SU-DHL-6 (cell line): Measurements from ENCODE around the gene PLS1.

Experiments
- EZH2phosphoT487 ChIP-seq: fragments of 200-600 bp; sonication (generic), shearing (Covaris generic); conservative IDR thresholded peaks from 2 replicates; pipeline ENCODE4 v1.6.1; 2018; ENCODE audit warnings: mild to moderate bottlenecking, antibody characterized with exemption, low read length, moderate library complexity, mixed read lengths
- TF ChIP-seq, protein P1 (sequence below): fragments of 200-600 bp; sonication (generic); IDR thresholded peaks from one replicate; pipeline ENCODE4 v1.5.1; 2017; ENCODE audit warnings: antibody characterized with exemption, mild to moderate bottlenecking, low read length, moderate library complexity; ENCODE audit not compliant: insufficient read depth, poor library complexity, severe bottlenecking

DNA sequence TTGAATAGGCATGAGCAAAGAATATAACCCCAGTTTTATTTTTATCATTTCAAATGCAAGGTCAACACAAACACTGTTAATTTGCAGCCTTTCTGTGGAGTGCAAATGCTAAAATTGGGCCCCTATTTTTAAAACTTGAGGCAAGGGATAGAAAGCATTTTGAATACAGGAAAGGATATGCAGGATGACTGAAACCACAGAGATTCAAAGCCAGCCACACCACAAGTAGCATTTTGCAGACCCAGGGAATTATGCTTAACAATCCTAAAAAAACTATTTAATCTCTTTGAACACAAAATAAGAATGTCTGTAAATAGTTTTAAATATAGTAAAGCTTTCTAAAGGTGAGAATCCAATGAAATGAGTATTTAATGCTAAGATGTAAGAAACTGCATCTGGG is 64.7 kb downstream of the PLS1 start:
- TF ChIP-seq EZH2phosphoT487 = no peak
- TF ChIP-seq, protein P1, sequence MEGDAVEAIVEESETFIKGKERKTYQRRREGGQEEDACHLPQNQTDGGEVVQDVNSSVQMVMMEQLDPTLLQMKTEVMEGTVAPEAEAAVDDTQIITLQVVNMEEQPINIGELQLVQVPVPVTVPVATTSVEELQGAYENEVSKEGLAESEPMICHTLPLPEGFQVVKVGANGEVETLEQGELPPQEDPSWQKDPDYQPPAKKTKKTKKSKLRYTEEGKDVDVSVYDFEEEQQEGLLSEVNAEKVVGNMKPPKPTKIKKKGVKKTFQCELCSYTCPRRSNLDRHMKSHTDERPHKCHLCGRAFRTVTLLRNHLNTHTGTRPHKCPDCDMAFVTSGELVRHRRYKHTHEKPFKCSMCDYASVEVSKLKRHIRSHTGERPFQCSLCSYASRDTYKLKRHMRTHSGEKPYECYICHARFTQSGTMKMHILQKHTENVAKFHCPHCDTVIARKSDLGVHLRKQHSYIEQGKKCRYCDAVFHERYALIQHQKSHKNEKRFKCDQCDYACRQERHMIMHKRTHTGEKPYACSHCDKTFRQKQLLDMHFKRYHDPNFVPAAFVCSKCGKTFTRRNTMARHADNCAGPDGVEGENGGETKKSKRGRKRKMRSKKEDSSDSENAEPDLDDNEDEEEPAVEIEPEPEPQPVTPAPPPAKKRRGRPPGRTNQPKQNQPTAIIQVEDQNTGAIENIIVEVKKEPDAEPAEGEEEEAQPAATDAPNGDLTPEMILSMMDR = no peak
